ENCODE measurements around the gene SLC37A1. TPM values are rescaled to one million over a fixed set of nuclear protein-coding genes. Genes with fewer than 3 reads are reported as not detected.
A peak's percentile ranks its signal among the peaks of the same experiment; 100 is the strongest.

SLC37A1 gene
- total RNA-seq, 4 donors from 2014 or later: 66.0 to 249 (median 195) TPM

- Histone ChIP-seq H3K4me3 (no peak overlapping the region), H3K27ac (no peak overlapping the region), H3K27me3 (no peaks in the 10 kb centered on the region), H3K4me1 (peaks cover 0 to 6% (median 0%) of the 10 kb centered on the region in 4 donors), H3K36me3 (no peaks in the 10 kb centered on the region), H3K9me3 (no peaks in the 10 kb centered on the region)
- TF ChIP-seq POLR2A (IDR thresholded peaks at IDR 0.05) (no peak), CTCF (IDR thresholded peaks at IDR 0.05) (no peak)
- DNase-seq: peak in 1 of 3 donors; percentile 12
Measured at GRCh38 chr21:42499444-42500112, 14.1 kb upstream of the SLC37A1 start.

DNA sequence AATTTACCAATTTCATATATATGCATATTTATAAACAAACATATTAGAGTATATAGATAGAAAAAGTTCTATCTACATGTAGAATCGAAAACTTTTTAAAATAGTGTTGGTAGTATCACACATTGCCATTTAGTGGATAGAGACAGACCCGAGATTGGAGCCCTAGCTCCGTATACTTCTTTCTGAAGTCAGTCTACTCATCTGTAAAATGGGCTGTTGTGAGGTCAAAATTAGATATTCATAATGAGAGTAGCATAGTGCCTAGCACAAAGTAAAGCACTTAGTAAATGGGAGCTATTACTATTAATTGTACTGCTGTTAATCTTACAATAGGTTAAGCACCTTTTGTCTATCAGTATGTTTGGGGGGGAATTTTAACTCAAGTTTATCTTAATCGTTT is 13.4 kb upstream of the SLC37A1 start:
- no peak overlapping the region for H3K27ac ChIP-seq
- DNase-seq: no peak
- no peaks in the 10 kb centered on the region for H3K36me3 ChIP-seq
- H3K9me3 ChIP-seq: no peaks in the 10 kb centered on the region
- H3K27me3 ChIP-seq: no peaks in the 10 kb centered on the region
- H3K4me3 ChIP-seq: no peak overlapping the region
- peaks cover 0 to 6% (median 0%) of the 10 kb centered on the region in 4 donors for H3K4me1 ChIP-seq
- no peak for TF ChIP-seq CTCF (IDR thresholded peaks at IDR 0.05)

- no peaks in the 10 kb centered on the region for H3K36me3 ChIP-seq
- no peak overlapping the region for H3K27ac ChIP-seq
- no peak for TF ChIP-seq CTCF (IDR thresholded peaks at IDR 0.05)
- no peak for TF ChIP-seq POLR2A (IDR thresholded peaks at IDR 0.05)
- no peaks in the 10 kb centered on the region for H3K27me3 ChIP-seq
- H3K4me1 ChIP-seq: peaks cover 0 to 6% (median 0%) of the 10 kb centered on the region in 4 donors
- DNase-seq: no peak
- no peak overlapping the region for H3K4me3 ChIP-seq
- no peaks in the 10 kb centered on the region for H3K9me3 ChIP-seq
Measured at GRCh38 chr21:42500736-42501135, 12.9 kb upstream of the SLC37A1 start.

DNA sequence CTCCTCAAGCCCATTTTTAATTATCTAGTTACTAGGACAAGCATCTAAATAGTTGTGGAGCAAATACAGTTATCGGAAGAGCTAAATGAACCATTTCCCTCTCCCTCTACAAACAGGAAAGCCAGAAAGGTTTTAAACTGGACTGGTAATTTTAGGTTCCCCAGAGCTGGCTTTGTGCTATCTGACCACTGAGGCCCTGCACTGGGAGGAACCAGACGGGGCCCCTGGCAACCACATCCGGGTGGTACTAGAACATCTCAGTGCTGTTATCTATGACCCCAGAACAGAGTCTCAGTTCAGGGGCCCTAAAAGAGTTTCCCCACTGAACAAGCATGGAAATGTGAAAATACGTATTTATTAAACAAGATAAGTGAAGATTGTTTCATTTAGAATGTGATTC is 9.9 kb upstream of the SLC37A1 start:
- Histone ChIP-seq H3K27ac (no peak overlapping the region), H3K4me3 (no peak overlapping the region), H3K36me3 (no peaks in the 10 kb centered on the region), H3K9me3 (no peaks in the 10 kb centered on the region), H3K4me1 (no peaks in the 10 kb centered on the region), H3K27me3 (no peaks in the 10 kb centered on the region)
- peak in 2 of 3 donors; percentile 56 to 63 for DNase-seq
- TF ChIP-seq CTCF (IDR thresholded peaks at IDR 0.05): no peak
- TF ChIP-seq POLR2A (IDR thresholded peaks at IDR 0.05): no peak

DNA sequence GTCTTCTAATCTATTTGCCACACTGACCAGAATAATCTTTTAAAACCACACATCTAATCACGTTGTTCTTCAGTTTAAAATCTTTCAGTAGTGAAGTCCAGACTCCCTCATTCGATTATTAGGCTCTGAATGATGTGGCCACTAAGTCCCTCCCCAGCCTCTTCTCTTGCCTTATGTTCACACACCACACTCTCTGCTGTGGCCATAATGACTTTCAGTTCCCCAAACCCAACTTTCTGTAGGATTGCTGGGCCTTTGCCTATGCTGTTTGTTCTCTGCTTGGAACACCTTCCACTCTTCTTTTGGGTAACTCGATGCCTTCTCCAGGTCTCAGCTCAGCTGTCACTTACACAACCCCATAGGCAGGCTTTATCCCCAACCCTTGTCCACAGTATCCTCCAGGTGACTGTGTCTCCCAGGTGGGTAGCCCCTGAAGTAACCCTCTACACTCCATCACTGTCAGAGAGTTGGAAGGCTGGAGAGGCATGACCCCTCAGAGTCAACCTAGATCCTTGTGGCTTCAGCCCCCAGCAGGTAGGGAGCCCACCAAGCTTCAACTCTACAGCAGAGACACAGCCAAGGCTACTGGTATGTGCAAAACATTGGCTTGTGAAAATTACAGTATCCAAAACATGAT is 8.4 kb upstream of the SLC37A1 start:
- peak in 1 of 3 donors; percentile 21 for DNase-seq

More for the DNA sequence above, 8.4 kb upstream of the SLC37A1 start:
- Histone ChIP-seq H3K27me3 (no peaks in the 10 kb centered on the region), H3K27ac (no peak overlapping the region), H3K4me1 (no peaks in the 10 kb centered on the region), H3K36me3 (no peaks in the 10 kb centered on the region), H3K9me3 (no peaks in the 10 kb centered on the region), H3K4me3 (no peak overlapping the region)
- TF ChIP-seq POLR2A (IDR thresholded peaks at IDR 0.05): no peak
- no peak for TF ChIP-seq CTCF (IDR thresholded peaks at IDR 0.05)
